Measurements from ENCODE around the gene CAB39L. TPM values are rescaled to one million over a fixed set of nuclear protein-coding genes. Genes with fewer than 3 reads are reported as not detected.
A peak's percentile ranks its signal among the peaks of the same experiment; 100 is the strongest.

CAB39L gene
- total RNA-seq, 1 donor from 2014 or later: 8.8 TPM

GRCh38 chr13:49367640-49368422 is 76.0 kb downstream of the CAB39L start:
- H3K27ac Mint-ChIP-seq: peak overlapping the region; percentile 5
- no peak for TF ChIP-seq CTCF (IDR thresholded peaks at IDR 0.05; ENCODE audit: unreplicated experiment)
- H3K27me3 Mint-ChIP-seq: no peaks in the 10 kb centered on the region
- peaks cover 5% of the 10 kb centered on the region for H3K4me1 Mint-ChIP-seq (ENCODE audit: low read depth)
- H3K9me3 Mint-ChIP-seq (ENCODE audit: low read depth): peaks cover 12% of the 10 kb centered on the region
- peaks cover 9% of the 10 kb centered on the region for H3K36me3 Mint-ChIP-seq (ENCODE audit: insufficient read depth)
- DNase-seq (ENCODE audit: low spot score, unreplicated experiment): no peak
- H3K4me3 Mint-ChIP-seq (ENCODE audit: low read depth): no peak overlapping the region

GRCh38 chr13:49366841-49367240 is 77.0 kb downstream of the CAB39L start:
- Mint-ChIP-seq H3K4me3 (ENCODE audit: low read depth) (no peak overlapping the region), H3K9me3 (ENCODE audit: low read depth) (peaks cover 12% of the 10 kb centered on the region), H3K4me1 (ENCODE audit: low read depth) (peaks cover 5% of the 10 kb centered on the region), H3K27me3 (no peaks in the 10 kb centered on the region), H3K27ac (no peak overlapping the region), H3K36me3 (ENCODE audit: insufficient read depth) (peaks cover 11% of the 10 kb centered on the region)
- TF ChIP-seq CTCF (IDR thresholded peaks at IDR 0.05; ENCODE audit: unreplicated experiment): no peak
- DNase-seq (ENCODE audit: low spot score, unreplicated experiment): no peak

- Mint-ChIP-seq H3K9me3 (ENCODE audit: low read depth) (peaks cover 3% of the 10 kb centered on the region), H3K4me1 (ENCODE audit: low read depth) (no peaks in the 10 kb centered on the region)
Measured at GRCh38 chr13:49357694-49358093, 86.2 kb downstream of the CAB39L start.

GRCh38 chr13:49356223-49356622 is 87.6 kb downstream of the CAB39L start:
- Mint-ChIP-seq H3K4me3 (ENCODE audit: low read depth) (no peak overlapping the region), H3K27ac (no peak overlapping the region), H3K9me3 (ENCODE audit: low read depth) (peaks cover 3% of the 10 kb centered on the region), H3K4me1 (ENCODE audit: low read depth) (no peaks in the 10 kb centered on the region), H3K27me3 (no peaks in the 10 kb centered on the region), H3K36me3 (ENCODE audit: insufficient read depth) (peaks cover 7% of the 10 kb centered on the region)
- no peak for TF ChIP-seq CTCF (IDR thresholded peaks at IDR 0.05; ENCODE audit: unreplicated experiment)
- no peak for DNase-seq (ENCODE audit: low spot score, unreplicated experiment)

More at GRCh38 chr13:49357694-49358093, 86.2 kb downstream of the CAB39L start:
- DNase-seq (ENCODE audit: low spot score, unreplicated experiment): no peak
- no peak for TF ChIP-seq CTCF (IDR thresholded peaks at IDR 0.05; ENCODE audit: unreplicated experiment)
- no peak overlapping the region for H3K27ac Mint-ChIP-seq
- H3K27me3 Mint-ChIP-seq: no peaks in the 10 kb centered on the region
- no peak overlapping the region for H3K4me3 Mint-ChIP-seq (ENCODE audit: low read depth)
- peaks cover 9% of the 10 kb centered on the region for H3K36me3 Mint-ChIP-seq (ENCODE audit: insufficient read depth)

GRCh38 chr13:49354719-49355118 is 89.1 kb downstream of the CAB39L start:
- TF ChIP-seq CTCF (IDR thresholded peaks at IDR 0.05; ENCODE audit: unreplicated experiment): no peak
- H3K27ac Mint-ChIP-seq: no peak overlapping the region
- DNase-seq (ENCODE audit: low spot score, unreplicated experiment): no peak
- H3K4me1 Mint-ChIP-seq (ENCODE audit: low read depth): no peaks in the 10 kb centered on the region
- H3K4me3 Mint-ChIP-seq (ENCODE audit: low read depth): no peak overlapping the region
- H3K9me3 Mint-ChIP-seq (ENCODE audit: low read depth): peaks cover 3% of the 10 kb centered on the region
- no peaks in the 10 kb centered on the region for H3K27me3 Mint-ChIP-seq
- peaks cover 7% of the 10 kb centered on the region for H3K36me3 Mint-ChIP-seq (ENCODE audit: insufficient read depth)

All from progenitor cell of endocrine pancreas (in vitro differentiated cells).